HG02852 (cell line): ENCODE results near the gene PRKCA.

Source experiments
- ATAC-seq: cut with Tn5 transposase; IDR thresholded peaks from one replicate; pipeline ENCODE4 v1.9.1; 2021; ENCODE audit warnings: mild to moderate bottlenecking, moderate library complexity; ENCODE audit not compliant: unreplicated experiment

The PRKCA gene

GRCh38 chr17:66750781-66751543 is 448.5 kb downstream of the PRKCA start:
- ATAC-seq, result no peak

DNA sequence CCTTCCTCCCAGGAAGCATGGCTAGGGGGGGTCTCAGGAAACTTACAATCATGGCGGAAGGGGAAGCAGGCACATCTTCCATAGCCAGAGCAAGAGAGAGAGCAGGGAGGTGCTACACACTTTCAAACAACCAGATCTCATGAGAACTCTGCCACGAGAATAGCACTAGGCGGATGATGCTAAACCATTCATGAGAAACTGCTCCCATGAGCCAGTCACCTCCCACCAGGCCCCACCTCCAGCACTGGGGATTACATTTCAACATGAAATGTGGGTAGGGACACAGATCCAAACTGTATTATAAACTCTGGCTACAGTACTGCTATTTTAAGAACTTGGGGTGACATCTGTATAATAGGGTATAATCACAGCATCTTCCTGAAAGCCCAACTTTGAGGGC is 449.4 kb downstream of the PRKCA start:
- no peak for ATAC-seq

- no peak for ATAC-seq
Measured at GRCh38 chr17:66752411-66752810, 450.0 kb downstream of the PRKCA start.

- no peak for ATAC-seq
Measured at GRCh38 chr17:66753126-66753920, 450.9 kb downstream of the PRKCA start.

DNA sequence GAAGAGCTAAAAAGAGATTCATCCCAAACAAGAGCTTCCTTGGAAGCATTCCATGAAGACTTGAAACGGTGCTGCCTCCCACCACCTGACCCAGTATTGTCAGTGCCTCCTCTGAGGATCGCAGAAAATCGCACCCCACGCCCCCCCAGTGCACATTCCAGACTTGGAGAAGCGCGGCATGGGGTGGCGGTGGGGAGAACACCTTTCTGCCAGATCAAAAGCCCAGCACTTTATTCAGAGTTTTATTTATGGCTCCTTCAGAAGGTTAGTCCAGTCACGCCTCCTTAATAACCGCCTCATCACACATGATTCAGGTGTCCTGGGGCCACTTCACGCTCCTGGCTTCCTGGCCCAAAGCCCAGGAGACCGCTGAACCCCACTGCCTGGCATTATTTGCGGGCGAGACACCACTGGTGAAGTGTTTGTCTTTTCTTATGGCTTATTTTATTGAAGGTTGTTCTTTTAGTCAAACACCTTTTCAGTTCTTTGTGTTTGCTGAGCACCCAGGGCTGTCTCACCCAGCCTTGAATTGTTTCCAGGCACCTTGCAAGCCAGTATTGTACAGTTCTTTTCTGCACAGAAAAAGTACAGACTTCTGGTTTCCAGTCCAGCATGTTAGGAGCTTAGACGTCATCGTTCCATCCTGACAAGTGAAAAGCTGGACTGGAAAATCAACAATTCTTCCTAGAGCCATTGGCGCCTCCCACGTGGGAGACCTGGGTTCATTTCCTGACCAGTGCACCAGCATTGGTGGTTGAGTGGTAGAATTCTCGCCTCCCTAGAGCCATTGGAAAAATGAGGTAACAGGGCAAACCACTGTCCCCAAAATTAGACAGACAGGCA is 452.9 kb downstream of the PRKCA start:
- no peak for ATAC-seq

- no peak for ATAC-seq
Measured at GRCh38 chr17:66755944-66756290, 453.5 kb downstream of the PRKCA start.

DNA sequence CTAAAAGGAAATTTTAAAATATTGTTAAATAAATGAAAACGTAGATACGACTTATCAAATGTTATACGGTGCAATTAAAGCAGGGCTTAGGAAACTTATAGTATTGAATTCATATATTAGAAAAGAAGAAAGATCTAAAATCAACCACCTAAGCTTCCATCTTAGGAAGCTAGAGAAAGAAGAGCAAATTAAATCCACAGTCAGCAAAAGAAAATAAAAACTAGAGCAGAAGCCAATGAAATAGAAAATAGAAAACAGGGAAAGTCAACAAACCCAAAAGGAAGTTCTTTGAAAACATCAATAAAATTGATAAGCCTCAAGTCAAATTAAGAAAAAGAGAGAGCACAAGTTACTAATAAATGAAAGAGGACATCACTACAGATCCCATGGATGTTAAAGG is 457.9 kb downstream of the PRKCA start:
- ATAC-seq, result no peak

- ATAC-seq, result no peak
Measured at GRCh38 chr17:66762276-66762675, 459.9 kb downstream of the PRKCA start.

DNA sequence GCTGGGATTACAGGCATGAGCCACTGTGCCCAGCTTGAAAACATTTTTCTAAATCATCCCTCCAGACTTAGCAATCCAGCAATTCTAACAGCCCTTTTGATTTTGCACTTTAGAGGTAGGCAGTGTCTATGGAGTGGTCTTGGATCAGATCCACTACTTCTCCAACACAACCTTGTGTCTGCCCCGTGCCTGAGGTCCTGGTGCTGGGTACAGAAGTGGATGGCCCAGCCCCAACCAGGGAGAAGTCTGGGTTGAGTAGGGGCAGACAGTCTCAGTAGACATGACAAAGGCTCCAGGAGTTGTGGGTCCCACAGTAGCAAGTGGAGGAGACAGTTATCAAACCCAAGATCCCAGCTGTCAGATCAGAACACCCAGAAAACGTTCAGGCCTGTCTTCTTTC is 460.6 kb downstream of the PRKCA start:
- ATAC-seq, result no peak

GRCh38 chr17:66764506-66764905 is 462.1 kb downstream of the PRKCA start:
- ATAC-seq, result no peak

GRCh38 chr17:66767154-66767933 is 464.9 kb downstream of the PRKCA start:
- ATAC-seq, result no peak

DNA sequence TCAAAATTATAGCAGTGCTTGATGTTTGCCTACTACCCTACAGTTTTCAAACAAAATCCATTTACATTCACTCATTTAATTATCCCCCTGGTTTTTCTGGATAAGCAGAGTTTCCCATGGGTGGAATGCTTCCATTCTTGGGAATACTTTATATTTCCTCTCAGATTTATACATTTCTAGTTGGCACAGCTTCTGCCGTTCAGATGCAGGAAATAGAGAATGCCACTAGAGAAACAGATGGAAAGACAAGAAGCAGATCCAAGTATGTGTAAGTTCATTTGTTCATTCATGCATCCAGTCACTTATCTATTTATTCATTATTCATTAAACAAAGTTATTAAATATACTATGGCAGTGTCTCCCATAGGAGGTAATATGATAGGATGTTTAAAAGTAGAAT is 467.5 kb downstream of the PRKCA start:
- no peak for ATAC-seq

DNA sequence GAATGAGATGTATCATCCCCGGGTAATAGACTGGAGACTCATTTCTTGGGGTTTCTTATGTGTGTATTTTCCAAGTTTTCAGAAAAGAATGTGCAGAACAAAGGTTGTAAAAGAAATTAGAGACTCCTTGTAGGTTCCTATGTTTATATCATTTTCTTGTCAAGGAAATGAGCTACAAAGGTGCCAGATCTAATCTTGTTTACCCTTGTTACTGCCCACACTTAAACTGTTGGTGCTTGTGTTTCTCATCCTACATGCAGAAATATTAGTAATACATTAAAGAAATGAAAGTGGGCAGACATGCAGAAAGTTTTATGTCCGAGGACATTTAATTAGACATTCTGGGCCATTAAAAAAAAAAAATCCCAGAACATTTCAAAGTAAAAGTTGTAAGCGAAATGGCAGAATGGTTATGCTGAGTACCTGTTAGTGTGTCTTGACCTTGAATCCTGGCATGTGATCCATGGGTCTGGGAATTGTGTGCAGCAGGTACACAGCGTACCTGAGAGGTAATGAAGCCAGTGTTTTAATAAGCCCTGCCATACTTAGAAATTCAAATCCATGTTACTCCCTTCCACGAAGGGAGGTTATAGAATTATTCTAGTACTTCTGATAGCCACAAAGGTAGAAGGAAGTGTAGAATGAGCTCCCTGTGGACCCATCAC is 469.9 kb downstream of the PRKCA start:
- no peak for ATAC-seq

DNA sequence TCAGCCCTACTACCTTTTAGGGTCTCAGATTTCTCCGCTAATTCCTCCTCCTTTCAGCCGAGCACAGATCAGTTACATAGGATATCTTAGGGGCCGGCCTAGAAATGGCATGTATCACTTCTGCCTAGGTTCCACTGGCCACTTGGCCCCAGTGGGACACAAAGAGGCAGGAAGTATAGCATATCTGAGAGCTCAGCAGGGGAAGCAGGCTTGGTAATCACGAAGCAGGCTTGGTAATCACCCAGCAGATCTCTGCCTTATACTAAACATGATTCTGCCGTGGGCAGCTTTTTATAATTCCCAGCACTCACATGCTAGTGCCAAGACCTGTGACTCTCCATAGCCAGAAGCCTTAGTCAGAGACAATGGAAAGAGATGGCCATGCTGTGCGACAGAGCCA is 472.9 kb downstream of the PRKCA start:
- ATAC-seq, result no peak

DNA sequence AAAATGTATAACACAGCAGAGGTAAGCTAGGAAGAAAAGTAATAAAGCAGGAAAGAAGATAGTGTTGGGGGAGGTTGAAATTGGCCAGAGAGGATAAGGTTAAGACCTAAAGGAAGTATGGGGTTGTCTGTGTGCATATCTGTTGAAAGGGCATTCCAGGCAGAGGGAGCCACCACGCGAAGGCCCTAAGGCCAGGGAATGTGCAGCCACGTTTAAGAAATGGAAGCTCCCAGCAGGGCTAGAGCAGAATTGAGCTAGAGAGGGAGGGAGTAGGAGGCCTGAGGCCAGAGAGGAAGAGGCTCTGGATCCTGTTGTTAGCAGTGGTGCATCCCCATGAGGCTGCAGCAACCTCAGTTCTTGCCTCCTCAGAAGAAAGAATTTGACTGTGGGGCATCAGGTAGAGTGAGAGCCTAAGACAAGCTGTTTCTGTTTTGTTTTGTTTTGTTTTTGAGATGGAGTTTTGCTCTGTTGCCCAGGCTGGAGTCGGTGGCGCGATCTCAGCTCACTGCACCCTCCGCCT is 473.5 kb downstream of the PRKCA start:
- ATAC-seq, result no peak

DNA sequence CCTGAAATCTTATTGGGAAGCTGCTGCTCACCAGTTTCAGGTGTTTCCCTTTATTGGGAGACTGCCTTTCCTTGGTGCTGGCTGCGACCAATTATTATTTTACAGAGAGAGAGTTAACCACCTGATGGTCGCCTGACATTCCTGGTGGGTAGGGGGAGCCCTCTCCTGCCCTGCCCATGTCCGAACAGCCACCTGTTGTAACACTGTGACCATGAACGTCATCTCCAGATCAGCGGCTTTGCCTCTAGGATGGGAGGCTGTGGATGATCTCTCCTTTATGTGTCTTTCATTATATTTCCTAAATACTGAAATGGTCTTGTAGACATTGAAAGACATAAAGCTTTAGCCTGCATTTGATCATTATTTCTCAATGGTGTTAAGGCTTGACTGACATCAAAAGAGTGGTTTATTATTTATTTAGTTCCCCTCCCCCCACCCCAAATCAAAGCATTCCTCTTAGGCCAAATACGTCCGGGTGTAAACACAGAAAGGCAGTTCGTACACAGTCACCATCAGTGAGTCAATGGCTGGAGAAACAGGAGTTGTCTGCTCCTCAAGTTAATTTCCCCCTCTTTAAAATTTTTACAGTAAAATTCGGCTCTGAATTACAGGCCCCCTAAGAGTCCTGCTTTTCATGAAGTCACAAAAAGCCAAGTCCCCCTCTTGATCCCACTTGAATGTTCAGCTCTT is 474.7 kb downstream of the PRKCA start:
- ATAC-seq, result no peak

DNA sequence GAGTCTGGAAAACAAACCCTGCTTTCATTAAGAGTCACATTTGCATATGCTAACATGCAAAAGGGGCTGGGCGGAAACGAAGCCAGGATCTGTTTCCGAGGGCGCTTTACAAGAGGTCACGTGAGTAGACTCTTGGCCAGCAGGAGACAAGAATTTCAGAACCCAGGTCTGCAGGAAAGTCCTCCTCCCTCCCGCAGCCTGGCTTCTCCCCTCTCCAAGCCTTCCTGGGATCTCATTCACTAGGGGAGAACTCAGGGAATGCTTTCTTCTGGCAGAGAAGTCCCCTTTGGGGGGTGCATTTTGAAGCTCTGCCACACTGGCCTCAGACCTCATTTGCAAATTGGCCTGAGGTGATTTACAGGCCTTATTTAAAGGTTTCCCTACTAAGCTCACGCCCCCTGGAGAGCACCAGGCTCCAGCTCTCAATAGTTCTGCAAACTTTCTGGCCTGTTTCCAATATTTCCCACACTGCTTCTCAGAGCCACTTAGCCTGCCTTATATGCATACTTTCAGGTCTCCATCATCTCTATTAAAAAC is 475.3 kb downstream of the PRKCA start:
- ATAC-seq, result no peak

DNA sequence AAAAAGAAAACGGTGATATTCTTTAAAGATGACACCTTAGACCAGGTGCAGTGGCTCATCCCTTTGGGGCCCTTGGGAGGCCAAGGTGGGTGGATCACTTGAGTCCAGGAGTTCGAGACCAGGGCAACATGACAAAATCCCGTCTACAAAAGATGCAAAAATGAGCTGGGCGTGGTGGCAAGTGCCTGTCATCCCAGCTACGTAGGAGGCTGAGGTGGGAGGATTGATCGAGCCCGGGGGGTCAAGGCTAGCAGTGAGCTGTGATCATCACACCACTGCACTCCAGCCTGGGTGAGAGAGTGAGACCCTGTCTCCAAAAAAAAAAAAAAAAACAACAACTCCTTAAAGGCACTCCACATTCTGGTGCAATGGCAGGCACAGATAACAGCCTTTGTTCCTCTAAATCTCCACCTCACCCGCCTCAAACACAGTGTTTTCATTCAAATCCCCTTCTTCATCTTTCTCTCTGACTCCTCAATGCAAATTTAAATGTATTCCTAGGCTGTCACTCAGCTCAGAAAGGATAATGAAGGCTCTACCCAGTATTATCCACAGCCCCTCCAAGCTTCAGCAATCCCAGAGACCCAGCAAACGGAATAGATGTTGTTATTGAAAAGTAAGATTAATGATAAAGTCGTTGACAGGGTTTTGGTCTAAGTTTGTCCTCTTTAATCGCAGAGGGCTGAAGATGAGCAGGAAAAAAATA is 476.3 kb downstream of the PRKCA start:
- no peak for ATAC-seq

DNA sequence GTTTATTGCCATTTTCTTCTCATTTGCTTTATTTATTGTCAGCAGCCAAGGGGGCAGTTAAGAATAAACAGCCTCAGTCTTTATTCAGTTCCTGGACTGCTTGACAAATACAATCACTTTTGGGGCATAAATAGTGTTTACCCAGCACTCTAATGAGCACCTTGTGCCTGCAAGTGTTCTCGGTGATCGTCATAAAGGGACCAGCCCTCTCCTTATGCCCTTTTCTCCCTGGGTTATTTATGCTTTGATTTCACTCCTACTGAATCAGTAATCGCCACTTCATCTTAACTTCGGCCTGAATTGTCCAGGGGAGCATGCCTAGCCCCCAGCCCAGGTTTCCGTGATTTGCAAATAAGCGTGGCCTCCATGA is 476.8 kb downstream of the PRKCA start:
- no peak for ATAC-seq
